Measurements from ENCODE around the gene METTL23.

Gene METTL23

GRCh38 chr17:76700270-76700616 is 26.4 kb upstream of the METTL23 start:
- Histone ChIP-seq H3K4me3 (ENCODE audit: insufficient read depth, low read length, poor library complexity, severe bottlenecking) (no peak overlapping the region), H3K9me2 (replicated peaks; ENCODE audit: insufficient read depth, low read length) (no peaks in the 10 kb centered on the region), H3K4me2 (ENCODE audit: low read depth, low read length, poor library complexity, severe bottlenecking) (no peak overlapping the region), H3K27me3 (ENCODE audit: low read length) (no peaks in the 10 kb centered on the region), H3K9ac (ENCODE audit: low read length) (no peak overlapping the region), H2AFZ (ENCODE audit: low read depth, low read length, severe bottlenecking) (no peak overlapping the region), H3K9me3 (ENCODE audit: insufficient read depth, low read length) (no peaks in the 10 kb centered on the region), H3K79me2 (ENCODE audit: insufficient read depth, low read length) (no peaks in the 10 kb centered on the region), H4K20me1 (ENCODE audit: low read depth, low read length) (no peaks in the 10 kb centered on the region), H3K36me3 (ENCODE audit: low read length) (no peaks in the 10 kb centered on the region), H3F3A (ENCODE audit: insufficient read depth) (no peaks in the 10 kb centered on the region), H3K27ac (ENCODE audit: low read depth, low read length) (no peak overlapping the region)
- no peak for TF ChIP-seq EZH2phosphoT487 (conservative IDR thresholded peaks at IDR 0.05; ENCODE audit: low read length)
- no peak for TF ChIP-seq CTCF (IDR thresholded peaks at IDR 0.05; ENCODE audit: insufficient read depth, low read length, poor library complexity, severe bottlenecking)

- H3K4me2 ChIP-seq (ENCODE audit: low read depth, low read length, poor library complexity, severe bottlenecking), result no peak overlapping the region
Measured at GRCh38 chr17:76700617-76701470, 25.8 kb upstream of the METTL23 start.

GRCh38 chr17:76701471-76701967 is 25.1 kb upstream of the METTL23 start:
- H3K4me3 ChIP-seq (ENCODE audit: insufficient read depth, low read length, poor library complexity, severe bottlenecking), result no peak overlapping the region
- no peaks in the 10 kb centered on the region for H3K27me3 ChIP-seq (ENCODE audit: low read length)
- no peak overlapping the region for H3K27ac ChIP-seq (ENCODE audit: low read depth, low read length)
- H3K9ac ChIP-seq (ENCODE audit: low read length), result no peak overlapping the region
- H3K36me3 ChIP-seq (ENCODE audit: low read length), result no peaks in the 10 kb centered on the region
- TF ChIP-seq CTCF (IDR thresholded peaks at IDR 0.05; ENCODE audit: insufficient read depth, low read length, poor library complexity, severe bottlenecking) (no peak), EZH2phosphoT487 (conservative IDR thresholded peaks at IDR 0.05; ENCODE audit: low read length) (no peak)
- no peaks in the 10 kb centered on the region for H3K9me2 ChIP-seq (replicated peaks; ENCODE audit: insufficient read depth, low read length)
- H3K4me2 ChIP-seq (ENCODE audit: low read depth, low read length, poor library complexity, severe bottlenecking), result no peak overlapping the region
- no peaks in the 10 kb centered on the region for H3F3A ChIP-seq (ENCODE audit: insufficient read depth)
- no peak overlapping the region for H2AFZ ChIP-seq (ENCODE audit: low read depth, low read length, severe bottlenecking)
- H3K9me3 ChIP-seq (ENCODE audit: insufficient read depth, low read length), result no peaks in the 10 kb centered on the region
- H3K79me2 ChIP-seq (ENCODE audit: insufficient read depth, low read length), result no peaks in the 10 kb centered on the region
- H4K20me1 ChIP-seq (ENCODE audit: low read depth, low read length), result no peaks in the 10 kb centered on the region

More at GRCh38 chr17:76700617-76701470, 25.8 kb upstream of the METTL23 start:
- H3K9me3 ChIP-seq (ENCODE audit: insufficient read depth, low read length), result no peaks in the 10 kb centered on the region
- no peak overlapping the region for H3K4me3 ChIP-seq (ENCODE audit: insufficient read depth, low read length, poor library complexity, severe bottlenecking)
- no peaks in the 10 kb centered on the region for H3K9me2 ChIP-seq (replicated peaks; ENCODE audit: insufficient read depth, low read length)
- TF ChIP-seq CTCF (IDR thresholded peaks at IDR 0.05; ENCODE audit: insufficient read depth, low read length, poor library complexity, severe bottlenecking) (no peak), EZH2phosphoT487 (conservative IDR thresholded peaks at IDR 0.05; ENCODE audit: low read length) (no peak)
- no peaks in the 10 kb centered on the region for H3K27me3 ChIP-seq (ENCODE audit: low read length)
- no peak overlapping the region for H2AFZ ChIP-seq (ENCODE audit: low read depth, low read length, severe bottlenecking)
- H3K79me2 ChIP-seq (ENCODE audit: insufficient read depth, low read length), result no peaks in the 10 kb centered on the region
- H3F3A ChIP-seq (ENCODE audit: insufficient read depth), result no peaks in the 10 kb centered on the region
- no peaks in the 10 kb centered on the region for H4K20me1 ChIP-seq (ENCODE audit: low read depth, low read length)
- H3K27ac ChIP-seq (ENCODE audit: low read depth, low read length), result no peak overlapping the region
- no peak overlapping the region for H3K9ac ChIP-seq (ENCODE audit: low read length)
- H3K36me3 ChIP-seq (ENCODE audit: low read length), result no peaks in the 10 kb centered on the region
